OCI-LY1 (cell line): ENCODE data around the gene CEP112.

Experiments
- CTCF ChIP-seq: fragments of 200-600 bp; sonication (generic), shearing (Covaris generic); IDR thresholded peaks from 2 replicates; pipeline ENCODE4 v1.5.1; 2017; ENCODE audit warnings: mild to moderate bottlenecking, antibody characterized with exemption, low read length, moderate library complexity, mixed read lengths
- EZH2 ChIP-seq: fragments of 200-600 bp; sonication (generic), shearing (Covaris generic); IDR thresholded peaks from 2 replicates; pipeline ENCODE4 v1.8.0; 2017; ENCODE audit warnings: borderline replicate concordance, mixed run types, mild to moderate bottlenecking, antibody characterized with exemption, low read length, moderate library complexity, mixed read lengths

- no peak for TF ChIP-seq CTCF
- TF ChIP-seq EZH2: no peak
Observed at GRCh38 chr17:65655706-65656105, 536.2 kb downstream of the CEP112 start.
